K562 (cell line): ENCODE measurements around the gene PFDN4. TPM values are rescaled to one million over a fixed set of nuclear protein-coding genes. Genes with fewer than 3 reads are reported as not detected.

Source experiments
- CEBPG ChIP-seq, 3 experiments: fragments of 200-800 bp in 1 of 3; sonication (Bioruptor generic) in 1 of 3; sonication (generic) in 1 of 3; formaldehyde crosslinking in 1 of 3; IDR thresholded peaks in 2 of 3; conservative IDR thresholded peaks in 1 of 3; 2 replicates each; pipeline versions ENCODE4 v1.6.1 to v1.8.0; 2016 to 2022; ENCODE audit warnings: missing compliant biosample characterization in 2 of 3, missing genetic modification characterization in 2 of 3, mild to moderate bottlenecking in 1 of 3, missing genetic modification reagents in 1 of 3
- DACH1 ChIP-seq: fragments of 450-650 bp; IDR thresholded peaks from 2 replicates; pipeline ENCODE4 v1.6.1; 2018; ENCODE audit not compliant: partially characterized antibody
- ELF4 ChIP-seq: fragments of 450-650 bp; formaldehyde crosslinking; IDR thresholded peaks from 2 replicates; pipeline ENCODE4 v1.4.0; 2022; ENCODE audit warnings: missing genetic modification characterization
- ETV5 ChIP-seq: sonication (generic); formaldehyde crosslinking; IDR thresholded peaks from 2 replicates; pipeline ENCODE4 v1.4.0; 2020; ENCODE audit warnings: low read depth, mild to moderate bottlenecking, missing genetic modification reagents
- HDAC1 ChIP-seq, 2 experiments: fragments of 450-650 bp; IDR thresholded peaks; 2 replicates each; pipeline ENCODE4 v1.6.1; 2016 to 2017; ENCODE audit warnings: inconsistent platforms in 1 of 2, mild to moderate bottlenecking in 1 of 2, moderate library complexity in 1 of 2
- JUND ChIP-seq, 2 experiments: IDR thresholded peaks; 2 replicates in 1 of 2; 3 replicates in 1 of 2; pipeline ENCODE4 v1.6.1; 2011; ENCODE audit warnings: borderline replicate concordance in 2 of 2, low read depth in 2 of 2, low read length in 2 of 2, improper control_type of control experiment in 1 of 2, missing biosample characterization in 1 of 2, missing genetic modification characterization in 1 of 2, missing genetic modification reagents in 1 of 2
- RBM14 ChIP-seq: fragments of 200-400 bp; formaldehyde crosslinking; IDR thresholded peaks from 2 replicates; pipeline ENCODE4 v1.6.1; 2018; ENCODE audit warnings: low read depth, mild to moderate bottlenecking, low read length, moderate library complexity, borderline replicate concordance; ENCODE audit not compliant: insufficient read depth
- SMAD4 ChIP-seq: fragments of 250-450 bp; sonication (Bioruptor Pico); conservative IDR thresholded peaks from 2 replicates; pipeline ENCODE4 v1.8.0; 2021; ENCODE audit warnings: inconsistent platforms, mild to moderate bottlenecking, moderate library complexity
- TCF3 ChIP-seq: sonication (generic); formaldehyde crosslinking; IDR thresholded peaks from 2 replicates; pipeline ENCODE4 v1.4.0; 2020; ENCODE audit warnings: mild to moderate bottlenecking, missing genetic modification reagents
- TGIF2 ChIP-seq: sonication (generic); formaldehyde crosslinking; IDR thresholded peaks from 2 replicates; pipeline ENCODE4 v1.8.1; 2022; ENCODE audit warnings: mild to moderate bottlenecking, missing genetic modification reagents, moderate library complexity
- ZBTB7A ChIP-seq: IDR thresholded peaks from 2 replicates; pipeline ENCODE4 v1.6.1; 2011; ENCODE audit warnings: low read depth, mild to moderate bottlenecking, low read length, moderate library complexity, borderline replicate concordance; ENCODE audit not compliant: control insufficient read depth
- ZFPM2 ChIP-seq: fragments of 250-450 bp; sonication (Bioruptor Pico); IDR thresholded peaks from 2 replicates; pipeline ENCODE4 v1.5.1; 2022; ENCODE audit warnings: mild to moderate bottlenecking
- ZNF316 ChIP-seq: fragments of 450-650 bp; IDR thresholded peaks from 2 replicates; pipeline ENCODE4 v1.6.1; 2016
- polyA plus RNA-seq, 8 experiments: library from polyadenylated mRNA; depleted of rRNA in 4 of 8; stranded (reverse) in 5 of 8; unstranded in 3 of 8; fragments of >200 nt; fragmentation: Nextera tagmentation in 2 of 8; fragmentation: Illumina TruSeq in 1 of 8; extraction: Ambion mirVana in 2 of 8; extraction: Trizol in 1 of 8; gene quantifications; 2 replicates each; pipeline versions ENCODE4 v1.2.1 to v1.2.3, GENCODE V29; 2011 to 2014; ENCODE audit warnings: inconsistent platforms in 1 of 8, missing spikeins in 1 of 8
- total RNA-seq, 7 experiments: library from RNA; depleted of rRNA in 6 of 7; stranded (reverse); fragments of >200 nt in 6 of 7; fragmentation: Illumina TruSeq in 2 of 7; extraction: Trizol in 2 of 7; gene quantifications; 2 replicates each; pipeline versions ENCODE4 v1.2.1 to v1.2.3, GENCODE V29; 2011 to 2021; ENCODE audit warnings: low replicate concordance in 1 of 7
- TF ChIP-seq, protein P1 (sequence below): fragments of 250-450 bp; sonication (Bioruptor Pico); IDR thresholded peaks from 2 replicates; pipeline ENCODE4 v1.8.0; 2021; ENCODE audit warnings: moderate library complexity, mild to moderate bottlenecking, inconsistent platforms
- TF ChIP-seq, protein P2 (sequence below): fragments of 450-650 bp; IDR thresholded peaks from 2 replicates; pipeline ENCODE4 v1.6.1; 2017; ENCODE audit warnings: mild to moderate bottlenecking, moderate library complexity
- TF ChIP-seq, protein P3 (sequence below): fragments of 250-450 bp; sonication (Bioruptor Pico); IDR thresholded peaks from 2 replicates; pipeline ENCODE4 v1.4.0; 2020
- TF ChIP-seq, protein P4 (sequence below): IDR thresholded peaks from 2 replicates; pipeline ENCODE4 v1.6.1; 2012; ENCODE audit warnings: low read depth, low read length, improper control_type of control experiment, borderline replicate concordance
- TF ChIP-seq, protein P5 (sequence below): sonication (generic); formaldehyde crosslinking; IDR thresholded peaks from 2 replicates; pipeline ENCODE4 v1.8.0; 2022; ENCODE audit warnings: missing genetic modification reagents, mild to moderate bottlenecking, moderate library complexity, borderline replicate concordance

The PFDN4 gene
- total and polyA plus RNA-seq, 9 of the 15 experiments (the other 6 are each of a cell fraction or from before 2014, with no cell fraction given): 60.1 to 214 (median 122) TPM

DNA sequence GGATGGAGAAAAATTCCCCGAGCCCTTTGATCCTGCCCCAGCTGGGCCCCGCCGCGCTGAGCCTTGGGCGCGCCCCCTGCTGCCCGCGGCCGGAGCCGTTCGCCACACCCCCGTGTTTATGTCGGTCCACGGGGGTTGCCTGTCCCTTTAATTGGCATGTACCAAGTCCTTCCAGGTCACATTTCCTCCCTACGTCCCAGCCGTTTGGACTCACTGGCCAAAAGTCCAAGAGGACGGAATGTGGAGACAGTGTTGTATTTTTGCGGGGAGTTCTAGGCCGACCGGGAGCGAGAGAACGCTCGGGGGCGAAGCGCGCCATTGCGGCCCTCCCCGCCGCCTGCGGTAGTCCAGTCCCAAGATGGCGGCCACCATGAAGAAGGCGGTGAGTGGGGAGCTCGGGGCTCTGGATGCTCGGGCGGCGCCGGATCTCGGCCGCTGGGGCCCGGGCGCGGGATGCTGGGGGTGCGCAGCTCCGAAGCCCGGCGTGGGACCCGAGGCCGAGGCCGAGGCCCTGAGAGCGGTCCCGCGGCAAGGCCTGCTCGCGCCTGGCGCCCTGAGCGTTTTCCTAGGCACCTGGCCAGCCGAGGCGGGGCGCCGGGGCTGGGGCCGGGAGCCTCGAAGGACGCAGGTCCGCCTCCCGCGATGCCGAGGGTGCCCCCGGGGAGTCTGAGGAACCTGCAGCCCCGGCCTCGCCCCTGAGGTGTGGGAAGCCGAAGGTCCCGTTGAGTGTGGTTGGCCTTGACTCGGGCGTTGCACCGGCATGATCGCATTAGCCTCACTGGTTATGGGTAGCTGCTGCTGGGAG lies at the start of gene PFDN4 (continued):
- TF ChIP-seq, protein P1, sequence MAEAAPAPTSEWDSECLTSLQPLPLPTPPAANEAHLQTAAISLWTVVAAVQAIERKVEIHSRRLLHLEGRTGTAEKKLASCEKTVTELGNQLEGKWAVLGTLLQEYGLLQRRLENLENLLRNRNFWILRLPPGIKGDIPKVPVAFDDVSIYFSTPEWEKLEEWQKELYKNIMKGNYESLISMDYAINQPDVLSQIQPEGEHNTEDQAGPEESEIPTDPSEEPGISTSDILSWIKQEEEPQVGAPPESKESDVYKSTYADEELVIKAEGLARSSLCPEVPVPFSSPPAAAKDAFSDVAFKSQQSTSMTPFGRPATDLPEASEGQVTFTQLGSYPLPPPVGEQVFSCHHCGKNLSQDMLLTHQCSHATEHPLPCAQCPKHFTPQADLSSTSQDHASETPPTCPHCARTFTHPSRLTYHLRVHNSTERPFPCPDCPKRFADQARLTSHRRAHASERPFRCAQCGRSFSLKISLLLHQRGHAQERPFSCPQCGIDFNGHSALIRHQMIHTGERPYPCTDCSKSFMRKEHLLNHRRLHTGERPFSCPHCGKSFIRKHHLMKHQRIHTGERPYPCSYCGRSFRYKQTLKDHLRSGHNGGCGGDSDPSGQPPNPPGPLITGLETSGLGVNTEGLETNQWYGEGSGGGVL (CRISPR knock-in tag): no peak
- TF ChIP-seq RBM14: no peak
- TF ChIP-seq, protein P2, sequence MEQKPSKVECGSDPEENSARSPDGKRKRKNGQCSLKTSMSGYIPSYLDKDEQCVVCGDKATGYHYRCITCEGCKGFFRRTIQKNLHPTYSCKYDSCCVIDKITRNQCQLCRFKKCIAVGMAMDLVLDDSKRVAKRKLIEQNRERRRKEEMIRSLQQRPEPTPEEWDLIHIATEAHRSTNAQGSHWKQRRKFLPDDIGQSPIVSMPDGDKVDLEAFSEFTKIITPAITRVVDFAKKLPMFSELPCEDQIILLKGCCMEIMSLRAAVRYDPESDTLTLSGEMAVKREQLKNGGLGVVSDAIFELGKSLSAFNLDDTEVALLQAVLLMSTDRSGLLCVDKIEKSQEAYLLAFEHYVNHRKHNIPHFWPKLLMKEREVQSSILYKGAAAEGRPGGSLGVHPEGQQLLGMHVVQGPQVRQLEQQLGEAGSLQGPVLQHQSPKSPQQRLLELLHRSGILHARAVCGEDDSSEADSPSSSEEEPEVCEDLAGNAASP: no peak
- TF ChIP-seq, protein P3, sequence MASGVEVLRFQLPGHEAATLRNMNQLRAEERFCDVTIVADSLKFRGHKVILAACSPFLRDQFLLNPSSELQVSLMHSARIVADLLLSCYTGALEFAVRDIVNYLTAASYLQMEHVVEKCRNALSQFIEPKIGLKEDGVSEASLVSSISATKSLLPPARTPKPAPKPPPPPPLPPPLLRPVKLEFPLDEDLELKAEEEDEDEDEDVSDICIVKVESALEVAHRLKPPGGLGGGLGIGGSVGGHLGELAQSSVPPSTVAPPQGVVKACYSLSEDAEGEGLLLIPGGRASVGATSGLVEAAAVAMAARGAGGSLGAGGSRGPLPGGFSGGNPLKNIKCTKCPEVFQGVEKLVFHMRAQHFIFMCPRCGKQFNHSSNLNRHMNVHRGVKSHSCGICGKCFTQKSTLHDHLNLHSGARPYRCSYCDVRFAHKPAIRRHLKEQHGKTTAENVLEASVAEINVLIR (CRISPR knock-in tag): no peak
- TF ChIP-seq DACH1: peak; percentile 85
- TF ChIP-seq ETV5 (CRISPR knock-in tag): 0 out of 2 replicates have a peak, but pooled peaks have one; percentile 21
- TF ChIP-seq HDAC1 (IDR thresholded peaks at IDR 0.05): peak in 1 of 2 experiments; percentile 67; a peak in 2 of 4 replicates
- 0 out of 2 replicates have a peak, but pooled peaks have one; percentile 10 for TF ChIP-seq ELF4 (CRISPR knock-in tag)
- TF ChIP-seq, protein P4, sequence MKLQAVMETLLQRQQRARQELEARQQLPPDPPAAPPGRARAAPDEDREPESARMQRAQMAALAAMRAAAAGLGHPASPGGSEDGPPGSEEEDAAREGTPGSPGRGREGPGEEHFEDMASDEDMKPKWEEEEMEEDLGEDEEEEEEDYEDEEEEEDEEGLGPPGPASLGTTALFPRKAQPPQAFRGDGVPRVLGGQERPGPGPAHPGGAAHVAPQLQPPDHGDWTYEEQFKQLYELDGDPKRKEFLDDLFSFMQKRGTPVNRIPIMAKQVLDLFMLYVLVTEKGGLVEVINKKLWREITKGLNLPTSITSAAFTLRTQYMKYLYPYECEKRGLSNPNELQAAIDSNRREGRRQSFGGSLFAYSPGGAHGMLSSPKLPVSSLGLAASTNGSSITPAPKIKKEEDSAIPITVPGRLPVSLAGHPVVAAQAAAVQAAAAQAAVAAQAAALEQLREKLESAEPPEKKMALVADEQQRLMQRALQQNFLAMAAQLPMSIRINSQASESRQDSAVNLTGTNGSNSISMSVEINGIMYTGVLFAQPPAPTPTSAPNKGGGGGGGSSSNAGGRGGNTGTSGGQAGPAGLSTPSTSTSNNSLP: no peak
- 0 out of 2 replicates have a peak, but pooled peaks have one; percentile 19 for TF ChIP-seq TCF3 (CRISPR knock-in tag)
- no peak for TF ChIP-seq CEBPG (CRISPR knock-in tag; IDR thresholded peaks at IDR 0.05)
- no peak for TF ChIP-seq CEBPG (tag; conservative IDR thresholded peaks at IDR 0.05 in 1 of 2, IDR thresholded peaks at IDR 0.05 in 1 of 2)
- TF ChIP-seq, protein P5, sequence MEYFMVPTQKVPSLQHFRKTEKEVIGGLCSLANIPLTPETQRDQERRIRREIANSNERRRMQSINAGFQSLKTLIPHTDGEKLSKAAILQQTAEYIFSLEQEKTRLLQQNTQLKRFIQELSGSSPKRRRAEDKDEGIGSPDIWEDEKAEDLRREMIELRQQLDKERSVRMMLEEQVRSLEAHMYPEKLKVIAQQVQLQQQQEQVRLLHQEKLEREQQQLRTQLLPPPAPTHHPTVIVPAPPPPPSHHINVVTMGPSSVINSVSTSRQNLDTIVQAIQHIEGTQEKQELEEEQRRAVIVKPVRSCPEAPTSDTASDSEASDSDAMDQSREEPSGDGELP (CRISPR knock-in tag): peak; percentile 98
- TF ChIP-seq ZNF316: no peak
- TF ChIP-seq SMAD4 (CRISPR knock-in tag): no peak
- peak; percentile 99 for TF ChIP-seq JUND (IDR thresholded peaks at IDR 0.05; ENCODE audit: borderline replicate concordance, low read depth, low read length)
- TF ChIP-seq JUND (tag; IDR thresholded peaks at IDR 0.05; ENCODE audit: borderline replicate concordance, low read depth, low read length): no peak
- TF ChIP-seq ZBTB7A: peak; percentile 64; the same call in 1 of the 2 replicates
- TF ChIP-seq ZFPM2 (CRISPR knock-in tag): no peak
- peak; percentile 55; the same call in 1 of the 2 replicates for TF ChIP-seq TGIF2 (CRISPR knock-in tag)
